HG03565 (cell line): Measurements from ENCODE around the gene EXOSC5.

Experiments used
- ATAC-seq: cut with Tn5 transposase; IDR thresholded peaks from one replicate; pipeline ENCODE4 v1.9.1; 2021; ENCODE audit warnings: mild to moderate bottlenecking, moderate library complexity; ENCODE audit not compliant: unreplicated experiment

EXOSC5 gene

GRCh38 chr19:41426952-41427646 is 29.9 kb upstream of the EXOSC5 start, which contains the start of gene B3GNT8:
Gene B3GNT8 (minus strand): TSS chr19:41427374. CDS start chr19:41426778, 596 bp downstream.
- ATAC-seq, result no peak

- no peak for ATAC-seq
Observed at GRCh38 chr19:41426116-41426841, 29.1 kb upstream of the EXOSC5 start.

GRCh38 chr19:41425174-41426115 is 28.3 kb upstream of the EXOSC5 start:
- ATAC-seq, result no peak

GRCh38 chr19:41424335-41425173 is 27.4 kb upstream of the EXOSC5 start:
- ATAC-seq, result no peak

- ATAC-seq, result no peak
Observed at GRCh38 chr19:41422955-41423354, 25.8 kb upstream of the EXOSC5 start.

GRCh38 chr19:41422456-41422855 is 25.3 kb upstream of the EXOSC5 start:
- ATAC-seq, result no peak

GRCh38 chr19:41421973-41422372 is 24.8 kb upstream of the EXOSC5 start:
- no peak for ATAC-seq

- no peak for ATAC-seq
Observed at GRCh38 chr19:41421314-41421713, 24.2 kb upstream of the EXOSC5 start.

- ATAC-seq, result no peak
Observed at GRCh38 chr19:41420101-41420880, 23.1 kb upstream of the EXOSC5 start.

- no peak for ATAC-seq
Observed at GRCh38 chr19:41416194-41416674, 19.1 kb upstream of the EXOSC5 start.

GRCh38 chr19:41415154-41415571 is 18.0 kb upstream of the EXOSC5 start:
- no peak for ATAC-seq

- ATAC-seq, result no peak
Observed at GRCh38 chr19:41414461-41414860, 17.3 kb upstream of the EXOSC5 start.

- no peak for ATAC-seq
Observed at GRCh38 chr19:41413947-41414346, 16.8 kb upstream of the EXOSC5 start.

GRCh38 chr19:41412953-41413352 is 15.8 kb upstream of the EXOSC5 start:
- ATAC-seq, result no peak

GRCh38 chr19:41411968-41412265 is 14.8 kb upstream of the EXOSC5 start:
- ATAC-seq, result no peak

- ATAC-seq, result no peak
Observed at GRCh38 chr19:41411100-41411967, 14.2 kb upstream of the EXOSC5 start.

GRCh38 chr19:41410336-41411054 is 13.3 kb upstream of the EXOSC5 start:
- no peak for ATAC-seq

GRCh38 chr19:41409288-41409687 is 12.1 kb upstream of the EXOSC5 start:
- no peak for ATAC-seq
